Measurements from ENCODE around the gene GARNL3. TPM values are rescaled to one million over a fixed set of nuclear protein-coding genes. Genes with fewer than 3 reads are reported as not detected.

The GARNL3 gene
- total RNA-seq, 1 donor from 2014 or later: 31.4 TPM

DNA sequence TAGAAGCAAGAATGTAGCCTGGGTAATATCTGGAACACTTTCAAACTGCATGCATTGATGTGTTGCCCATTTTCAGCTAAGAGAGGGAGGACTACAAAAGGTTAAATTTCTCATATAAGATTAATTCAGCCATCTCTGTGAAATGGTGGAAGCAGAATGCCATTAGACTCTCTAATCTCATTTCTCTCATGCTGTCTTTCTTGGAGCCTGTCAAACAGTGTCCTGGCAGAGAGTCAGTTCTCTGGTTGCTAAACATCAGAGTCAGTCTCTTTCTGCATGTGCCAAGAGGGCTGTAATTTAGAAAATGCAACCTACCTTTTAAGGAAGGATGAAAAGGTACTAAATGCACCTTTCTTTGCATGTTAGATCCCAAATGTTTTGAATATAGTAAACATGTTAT is 910 bp upstream of the GARNL3 start:
- DNase-seq (ENCODE audit: extremely low spot score in 2 of 2): no peak

DNA sequence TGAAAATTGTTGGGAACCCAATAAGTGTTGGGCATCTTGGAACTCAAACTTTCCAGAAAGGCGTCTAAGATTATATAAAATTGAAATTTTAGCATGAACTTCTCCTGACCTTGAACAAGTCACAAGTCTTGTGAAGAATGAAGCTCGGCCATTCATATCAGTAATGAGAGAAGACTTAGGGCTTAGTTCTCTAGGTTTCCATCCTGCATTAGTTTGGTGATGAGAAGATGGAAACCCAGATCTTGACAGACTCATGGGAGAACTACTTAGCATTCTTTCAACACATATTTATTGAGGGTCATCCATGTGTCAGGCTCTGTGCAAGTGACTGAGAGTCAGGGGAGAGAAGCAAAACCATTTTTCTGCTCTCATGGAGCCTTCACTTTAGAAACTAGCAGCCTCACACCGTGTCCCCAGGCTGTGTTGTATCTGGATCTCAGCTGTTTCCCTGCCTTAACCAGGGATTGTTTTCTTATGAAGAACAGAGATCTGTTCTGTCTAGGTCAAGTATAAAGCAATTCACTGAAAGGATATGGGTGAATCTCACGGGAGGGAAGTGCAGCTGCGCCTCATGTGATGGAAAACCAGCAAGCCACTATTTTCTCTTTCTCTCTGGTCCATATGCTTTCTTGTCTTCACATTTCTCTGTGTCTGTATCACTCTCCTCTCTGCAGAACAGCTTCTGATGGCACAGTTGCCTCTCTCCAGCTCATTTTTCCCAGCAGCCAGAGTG is 3.4 kb downstream of the GARNL3 start:
- no peaks in the 10 kb centered on the region for H3K36me3 ChIP-seq
- H3K27ac ChIP-seq: no peak overlapping the region
- no peaks in the 10 kb centered on the region for H3K27me3 ChIP-seq
- intact Hi-C loops (cut with DNase I): no loop called here
- TF ChIP-seq, protein P1, sequence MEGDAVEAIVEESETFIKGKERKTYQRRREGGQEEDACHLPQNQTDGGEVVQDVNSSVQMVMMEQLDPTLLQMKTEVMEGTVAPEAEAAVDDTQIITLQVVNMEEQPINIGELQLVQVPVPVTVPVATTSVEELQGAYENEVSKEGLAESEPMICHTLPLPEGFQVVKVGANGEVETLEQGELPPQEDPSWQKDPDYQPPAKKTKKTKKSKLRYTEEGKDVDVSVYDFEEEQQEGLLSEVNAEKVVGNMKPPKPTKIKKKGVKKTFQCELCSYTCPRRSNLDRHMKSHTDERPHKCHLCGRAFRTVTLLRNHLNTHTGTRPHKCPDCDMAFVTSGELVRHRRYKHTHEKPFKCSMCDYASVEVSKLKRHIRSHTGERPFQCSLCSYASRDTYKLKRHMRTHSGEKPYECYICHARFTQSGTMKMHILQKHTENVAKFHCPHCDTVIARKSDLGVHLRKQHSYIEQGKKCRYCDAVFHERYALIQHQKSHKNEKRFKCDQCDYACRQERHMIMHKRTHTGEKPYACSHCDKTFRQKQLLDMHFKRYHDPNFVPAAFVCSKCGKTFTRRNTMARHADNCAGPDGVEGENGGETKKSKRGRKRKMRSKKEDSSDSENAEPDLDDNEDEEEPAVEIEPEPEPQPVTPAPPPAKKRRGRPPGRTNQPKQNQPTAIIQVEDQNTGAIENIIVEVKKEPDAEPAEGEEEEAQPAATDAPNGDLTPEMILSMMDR (IDR thresholded peaks at IDR 0.05): no peak
- no peak for TF ChIP-seq POLR2A (IDR thresholded peaks at IDR 0.05)
- no peak for TF ChIP-seq POLR2AphosphoS5 (IDR thresholded peaks at IDR 0.05; ENCODE audit: insufficient read depth in 1 of 2, low read depth in 1 of 2)
- DNase-seq (ENCODE audit: extremely low spot score in 2 of 2): no peak
- peaks cover 13% of the 10 kb centered on the region for H3K4me1 ChIP-seq
- H3K9me3 ChIP-seq: no peaks in the 10 kb centered on the region
- H3K4me3 ChIP-seq: no peak overlapping the region

More for the DNA sequence above, 910 bp upstream of the GARNL3 start:
- Histone ChIP-seq H3K9me3 (no peaks in the 10 kb centered on the region), H3K27ac (no peak overlapping the region), H3K4me3 (no peak overlapping the region), H3K4me1 (peaks cover 13% of the 10 kb centered on the region), H3K36me3 (no peaks in the 10 kb centered on the region), H3K27me3 (no peaks in the 10 kb centered on the region)
- intact Hi-C loops (cut with DNase I): no loop called here
- TF ChIP-seq POLR2A (IDR thresholded peaks at IDR 0.05): no peak

DNA sequence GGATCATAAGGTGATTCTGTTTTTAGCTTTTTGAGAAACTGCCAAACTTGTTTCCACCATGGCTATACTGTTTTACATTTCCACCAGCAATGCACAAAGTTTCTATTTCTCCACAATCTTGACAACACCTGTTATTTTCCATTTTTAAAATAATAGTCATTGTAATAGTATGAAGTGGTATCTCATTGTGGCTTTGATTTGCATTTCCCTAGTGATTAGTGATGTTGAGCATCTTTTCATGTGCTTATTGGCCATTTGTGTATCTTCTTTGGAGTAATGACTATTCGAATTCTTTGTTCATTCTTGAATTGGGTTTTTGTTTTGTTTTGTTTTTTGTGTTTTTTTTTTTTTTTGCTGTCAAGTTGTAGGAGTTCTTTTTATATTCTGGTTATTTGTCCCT is 4.9 kb downstream of the GARNL3 start:
- Histone ChIP-seq H3K4me1 (peaks cover 6% of the 10 kb centered on the region), H3K9me3 (no peaks in the 10 kb centered on the region), H3K27me3 (no peaks in the 10 kb centered on the region), H3K27ac (no peak overlapping the region), H3K4me3 (no peak overlapping the region), H3K36me3 (no peaks in the 10 kb centered on the region)
- TF ChIP-seq POLR2AphosphoS5 (IDR thresholded peaks at IDR 0.05; ENCODE audit: insufficient read depth in 1 of 2, low read depth in 1 of 2) (no peak), POLR2A (IDR thresholded peaks at IDR 0.05) (no peak)
- TF ChIP-seq, protein P1 (IDR thresholded peaks at IDR 0.05): no peak
- DNase-seq (ENCODE audit: extremely low spot score in 2 of 2): no peak
- intact Hi-C loops (cut with DNase I): no loop called here

DNA sequence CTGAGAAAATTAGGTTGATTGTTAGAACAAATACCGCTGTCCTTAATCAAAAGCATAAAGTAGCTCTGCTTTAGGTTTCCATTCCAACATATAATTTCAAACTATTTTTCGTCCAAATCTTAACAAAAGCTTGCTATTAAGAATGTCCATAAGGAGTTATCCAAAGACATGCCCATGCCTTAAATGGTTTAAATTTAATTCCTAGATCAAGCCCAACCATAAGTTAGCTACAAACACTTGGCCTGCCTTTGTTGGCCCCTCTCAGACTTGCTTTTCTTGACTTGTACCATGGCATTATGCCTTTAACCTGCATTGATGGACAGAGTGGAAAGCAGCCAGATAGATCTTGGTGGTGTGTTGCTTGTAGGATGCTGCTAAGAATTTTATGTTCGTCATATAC is 8.8 kb downstream of the GARNL3 start:
- intact Hi-C loops (cut with DNase I): no loop called here
- H3K4me1 ChIP-seq: no peaks in the 10 kb centered on the region
- H3K36me3 ChIP-seq: no peaks in the 10 kb centered on the region
- H3K27ac ChIP-seq: no peak overlapping the region
- no peak for DNase-seq (ENCODE audit: extremely low spot score in 2 of 2)
- no peak overlapping the region for H3K4me3 ChIP-seq
- H3K27me3 ChIP-seq: no peaks in the 10 kb centered on the region
- no peaks in the 10 kb centered on the region for H3K9me3 ChIP-seq
- TF ChIP-seq POLR2A (IDR thresholded peaks at IDR 0.05) (no peak), POLR2AphosphoS5 (IDR thresholded peaks at IDR 0.05; ENCODE audit: insufficient read depth in 1 of 2, low read depth in 1 of 2) (no peak)
- TF ChIP-seq, protein P1 (IDR thresholded peaks at IDR 0.05): no peak

DNA sequence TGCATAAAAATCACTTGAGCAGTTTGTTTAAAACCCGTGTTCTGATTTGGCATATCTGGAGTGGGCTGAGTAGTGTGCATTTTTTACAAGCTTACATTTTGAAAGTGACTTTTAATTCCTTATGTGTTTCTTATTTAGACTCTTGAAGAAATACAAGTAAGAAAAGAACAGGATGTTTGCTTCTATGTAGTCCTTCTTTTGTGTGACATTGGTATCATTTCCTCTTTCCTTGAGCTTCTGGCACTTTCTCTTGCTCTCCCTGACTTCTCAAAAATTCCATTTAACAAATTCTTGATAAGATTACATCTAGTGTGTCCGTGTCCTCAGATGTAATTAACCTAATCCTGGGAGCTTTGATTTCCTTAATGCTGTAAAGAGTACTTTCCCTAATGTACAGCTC is 12.5 kb downstream of the GARNL3 start:
- DNase-seq (ENCODE audit: extremely low spot score in 2 of 2): no peak
- H3K9me3 ChIP-seq: no peaks in the 10 kb centered on the region
- H3K4me3 ChIP-seq: no peak overlapping the region
- no peaks in the 10 kb centered on the region for H3K4me1 ChIP-seq
- peak overlapping the region; percentile 9 for H3K27ac ChIP-seq
- no peaks in the 10 kb centered on the region for H3K27me3 ChIP-seq
- H3K36me3 ChIP-seq: no peaks in the 10 kb centered on the region
- TF ChIP-seq, protein P1 (IDR thresholded peaks at IDR 0.05): no peak
- TF ChIP-seq POLR2A (IDR thresholded peaks at IDR 0.05) (no peak), POLR2AphosphoS5 (IDR thresholded peaks at IDR 0.05; ENCODE audit: insufficient read depth in 1 of 2, low read depth in 1 of 2) (no peak)
- intact Hi-C loops (cut with DNase I): no loop called here

Data from vagina (tissue), 2 donors.